SHP77 treated with DMSO at 0.1 percent for 48 hours (cell line): ENCODE results near the gene AXL.

Experiments used
- DNase-seq: peaks from one replicate; lab custom pipeline; 2025; lab: John Stamatoyannopoulos, UW

Gene AXL

GRCh38 chr19:41235480-41235879 lies 16.5 kb downstream of the AXL start:
- no peak for DNase-seq

DNA sequence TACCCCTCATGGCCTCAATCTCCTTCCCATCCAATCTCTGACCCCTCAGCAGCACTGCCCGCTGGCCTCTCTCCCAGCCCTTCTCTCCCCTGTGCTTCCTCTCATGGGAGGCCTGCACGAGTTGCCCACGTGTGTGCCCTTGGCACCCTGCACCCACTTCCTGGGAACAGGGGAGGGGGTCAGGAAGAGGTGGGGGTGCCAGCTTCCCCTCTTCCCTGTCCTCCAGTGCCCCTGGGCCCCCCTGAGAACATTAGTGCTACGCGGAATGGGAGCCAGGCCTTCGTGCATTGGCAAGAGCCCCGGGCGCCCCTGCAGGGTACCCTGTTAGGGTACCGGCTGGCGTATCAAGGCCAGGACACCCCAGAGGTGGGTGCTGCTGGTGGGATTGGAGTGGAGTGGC lies 19.2 kb downstream of the AXL start:
- DNase-seq = no peak

DNA sequence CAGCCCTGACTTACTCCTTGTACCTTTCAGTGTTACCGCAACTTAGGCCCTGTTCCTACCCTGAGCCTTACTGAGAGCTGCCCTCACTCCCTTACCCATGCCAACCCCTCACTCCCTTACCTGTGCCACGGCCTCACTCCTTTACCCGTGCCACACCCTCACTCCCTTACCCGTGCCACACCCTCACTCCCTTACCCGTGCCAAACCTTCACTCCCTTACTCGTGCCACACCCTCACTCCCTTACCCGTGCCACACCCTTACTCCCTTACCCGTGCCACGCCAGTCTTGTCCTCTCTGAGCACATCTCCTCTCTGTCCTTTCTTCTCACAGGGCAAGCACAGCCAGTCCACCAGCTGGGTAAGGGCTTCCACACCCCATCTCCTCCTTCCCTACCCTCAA lies 20.3 kb downstream of the AXL start:
- DNase-seq = no peak

DNA sequence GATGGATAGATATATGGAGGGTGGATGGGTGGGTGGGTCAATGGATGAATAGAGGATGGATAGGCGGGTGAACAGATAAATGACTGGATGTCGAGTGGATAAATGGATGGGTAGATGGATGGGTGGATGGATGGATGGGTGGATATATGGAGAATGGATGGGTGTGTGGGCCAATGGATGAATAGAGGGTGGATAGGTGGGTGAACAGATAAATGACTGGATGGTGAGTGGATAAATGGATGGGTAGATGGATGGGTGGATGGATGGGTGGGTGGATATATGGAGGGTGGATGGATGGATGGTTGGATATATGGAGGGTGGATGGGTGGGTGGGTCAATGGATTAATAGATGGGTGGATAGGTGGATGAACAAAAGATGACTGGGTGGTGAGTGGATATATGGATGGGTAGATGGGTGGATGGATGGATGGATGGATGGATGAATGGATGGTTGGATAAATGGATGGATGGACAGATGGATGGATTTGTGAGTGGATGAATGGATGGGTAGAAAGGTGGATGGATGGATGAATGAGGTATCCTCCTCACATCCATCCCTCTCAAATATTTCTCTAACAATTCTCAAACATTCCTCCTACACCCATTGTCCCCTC lies 21.0 kb downstream of the AXL start:
- no peak for DNase-seq

GRCh38 chr19:41241859-41242258 lies 22.8 kb downstream of the AXL start:
- no peak for DNase-seq

DNA sequence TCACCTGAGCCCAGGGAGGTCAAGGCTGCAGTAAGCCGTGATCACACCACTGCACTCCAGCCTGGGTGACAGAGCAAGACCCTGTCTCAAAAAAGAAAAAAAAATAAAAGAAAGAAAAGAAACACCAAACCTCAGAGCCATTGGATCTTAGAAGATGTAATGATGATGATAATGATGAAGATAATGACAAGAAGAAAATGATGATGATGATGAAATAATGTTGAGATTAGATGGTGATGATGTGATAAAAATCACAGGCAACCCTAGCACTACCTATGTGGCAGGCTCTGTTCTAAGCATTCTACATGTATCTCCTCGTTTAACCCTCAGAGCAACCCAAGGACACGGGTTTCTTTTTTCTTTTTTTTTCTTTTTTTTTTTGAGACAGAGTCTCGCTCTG lies 25.1 kb downstream of the AXL start:
- DNase-seq = no peak

GRCh38 chr19:41245843-41246242 lies 26.8 kb downstream of the AXL start:
- DNase-seq = no peak

GRCh38 chr19:41248895-41249294 lies 29.9 kb downstream of the AXL start:
- DNase-seq = no peak

DNA sequence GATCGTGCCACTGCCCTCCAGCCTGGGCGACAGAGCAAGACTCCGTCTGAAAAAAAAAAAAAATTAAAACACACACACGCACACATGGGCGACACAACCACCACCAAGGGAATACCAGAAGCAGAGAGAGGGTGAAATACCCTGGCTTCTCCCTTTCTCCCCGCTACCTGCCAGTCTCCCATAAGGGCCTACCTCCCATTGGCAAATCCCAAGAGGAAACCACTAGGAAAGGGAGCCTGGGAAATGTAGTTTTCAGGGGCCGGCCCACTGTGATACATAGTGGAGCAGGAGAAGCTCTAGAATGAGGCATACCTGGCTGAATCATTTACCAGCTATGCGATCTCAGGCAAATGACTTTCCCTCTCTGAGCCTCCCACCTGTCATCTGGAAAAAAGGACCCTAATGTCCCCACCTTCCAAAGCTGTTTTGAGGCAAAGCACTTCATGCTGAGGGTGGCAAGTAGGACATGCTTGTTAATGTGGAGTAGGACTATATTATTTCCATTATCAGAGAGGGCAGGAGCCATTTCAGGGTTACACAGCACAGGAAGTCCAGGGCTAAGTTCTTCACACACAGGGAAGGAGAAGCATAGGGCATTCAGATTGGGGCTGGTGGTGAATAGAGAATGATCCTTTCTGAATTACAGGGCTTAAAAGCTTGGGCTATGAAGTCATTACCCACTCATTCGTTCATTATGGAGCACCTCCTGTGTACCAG lies 30.8 kb downstream of the AXL start:
- DNase-seq = no peak

DNA sequence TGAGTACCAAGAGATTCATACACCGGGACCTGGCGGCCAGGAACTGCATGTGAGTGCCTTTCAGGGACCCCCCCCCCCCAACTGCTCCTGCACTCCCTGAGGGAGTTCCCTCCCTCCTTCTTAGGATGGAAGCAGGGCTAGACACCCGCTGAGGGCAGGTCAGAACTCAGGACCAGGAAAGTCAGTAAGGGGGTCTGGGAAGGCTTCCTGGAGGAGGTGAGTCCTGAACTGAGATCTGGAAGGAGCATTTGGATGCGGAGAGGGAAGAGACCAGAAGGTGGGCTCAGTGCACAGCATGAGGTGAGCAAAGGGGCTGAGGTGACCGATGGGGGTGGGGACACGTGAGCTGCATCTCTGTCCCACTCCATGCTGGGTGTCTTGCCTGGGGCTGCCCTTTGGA lies 34.6 kb downstream of the AXL start:
- DNase-seq = no peak

- DNase-seq = no peak
Measured at GRCh38 chr19:41255171-41255570, 36.1 kb downstream of the AXL start.

- no peak for DNase-seq
Measured at GRCh38 chr19:41261474-41262190, 42.6 kb downstream of the AXL start.

GRCh38 chr19:41263042-41263849 lies 44.2 kb downstream of the AXL start:
- peak; percentile 63 for DNase-seq

DNA sequence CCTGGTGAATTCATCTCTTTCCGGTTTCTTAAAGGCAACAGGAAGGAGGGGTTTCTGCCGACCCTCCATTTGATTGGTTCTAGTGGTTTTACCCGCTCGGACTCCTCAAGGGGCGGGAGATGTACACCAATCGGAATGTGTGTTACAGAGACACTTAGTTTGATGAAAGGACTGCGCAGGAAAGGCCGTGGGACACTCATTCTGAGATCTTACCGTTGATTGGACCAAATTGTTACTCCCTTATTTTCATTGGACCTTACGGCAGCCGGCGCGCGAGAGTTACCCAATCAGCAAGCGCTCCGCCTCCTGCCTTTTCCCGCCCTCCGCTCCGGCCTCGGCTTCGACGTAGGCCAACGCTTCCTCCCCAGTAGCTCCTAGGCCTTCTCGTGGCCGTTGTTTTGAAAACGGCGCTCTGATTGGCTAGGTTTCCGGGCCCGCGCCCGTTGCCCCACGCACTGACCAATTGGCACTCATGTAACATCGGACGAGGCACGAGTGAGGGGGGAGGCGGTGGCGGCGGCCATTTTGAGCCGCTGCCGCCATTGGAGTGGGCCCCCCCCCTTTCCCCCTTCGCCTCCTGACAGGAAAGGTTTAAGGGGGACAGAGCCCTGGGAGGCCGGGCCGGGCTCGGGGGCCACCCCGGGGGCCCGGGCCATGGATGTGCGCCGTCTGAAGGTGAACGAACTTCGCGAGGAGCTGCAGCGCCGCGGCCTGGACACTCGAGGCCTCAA lies 45.0 kb downstream of the AXL start, which contains the start of gene HNRNPUL1:
TSS of gene HNRNPUL1 (plus strand) at position 523 of the 731 bp plus-strand sequence. CDS start at position 655, 132 bp downstream.
- peak; percentile 99 for DNase-seq

DNA sequence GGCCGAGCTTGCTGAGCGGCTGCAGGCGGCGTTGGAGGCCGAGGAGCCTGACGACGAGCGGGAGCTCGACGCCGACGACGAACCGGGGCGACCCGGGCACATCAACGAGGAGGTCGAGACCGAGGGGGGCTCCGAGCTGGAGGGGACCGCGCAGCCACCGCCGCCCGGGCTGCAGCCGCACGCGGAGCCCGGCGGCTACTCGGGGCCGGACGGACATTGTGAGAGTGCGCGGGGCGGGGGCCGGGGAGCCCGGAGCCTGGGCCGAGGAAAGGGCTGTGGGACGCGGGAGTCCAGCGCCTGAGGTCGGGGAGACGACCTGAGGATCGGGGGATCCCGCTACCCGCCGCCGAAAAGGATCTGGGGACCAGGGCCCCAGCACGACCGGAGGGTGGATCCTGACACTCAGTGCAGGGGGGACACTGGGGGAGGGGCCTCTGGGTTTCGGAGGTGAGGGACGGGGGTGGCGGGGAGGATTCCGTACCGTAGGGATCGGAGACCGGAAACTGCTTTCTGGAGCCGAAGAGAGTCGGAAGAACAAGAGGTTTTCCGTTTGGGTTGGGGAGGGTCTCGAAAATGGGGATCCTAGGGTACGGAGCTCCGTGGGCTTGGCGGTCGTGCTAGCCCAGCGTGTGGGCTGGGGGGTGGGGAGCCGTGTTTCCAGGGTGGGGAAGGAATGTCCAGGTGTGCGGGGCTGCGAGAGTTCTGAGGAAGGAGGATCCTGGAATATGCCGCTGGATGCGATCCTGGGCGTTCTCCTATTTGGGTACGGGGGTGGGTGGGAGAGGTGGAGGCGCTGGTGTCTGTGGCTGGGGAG lies 45.8 kb downstream of the AXL start:
- DNase-seq = no peak

GRCh38 chr19:41265395-41266153 lies 46.6 kb downstream of the AXL start:
- no peak for DNase-seq

GRCh38 chr19:41269055-41269454 lies 50.0 kb downstream of the AXL start:
- DNase-seq = no peak

- no peak for DNase-seq
Measured at GRCh38 chr19:41269571-41269970, 50.5 kb downstream of the AXL start.

- DNase-seq = no peak
Measured at GRCh38 chr19:41273076-41273475, 54.1 kb downstream of the AXL start.

DNA sequence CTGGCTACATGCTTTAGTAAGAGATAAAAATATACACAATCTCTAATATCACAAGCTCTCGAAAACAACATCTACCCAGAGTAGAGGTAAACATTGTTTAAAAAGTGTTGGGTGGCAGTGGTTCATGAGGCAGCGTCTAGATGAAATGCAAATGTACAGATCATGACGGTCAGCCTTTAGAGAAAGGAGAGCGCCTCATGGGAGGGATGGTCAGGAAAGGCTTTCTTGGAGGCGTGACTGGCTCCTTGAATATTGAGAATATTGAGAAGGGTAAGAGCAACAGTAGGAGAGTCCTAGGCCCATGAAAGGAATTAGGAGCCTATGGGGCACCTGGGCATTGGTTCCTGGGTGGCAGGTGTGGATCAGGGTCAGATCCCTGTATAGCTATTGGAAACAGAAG lies 55.8 kb downstream of the AXL start:
- DNase-seq = no peak
